ENCODE data around the gene GRID1.

GRID1 gene

DNA sequence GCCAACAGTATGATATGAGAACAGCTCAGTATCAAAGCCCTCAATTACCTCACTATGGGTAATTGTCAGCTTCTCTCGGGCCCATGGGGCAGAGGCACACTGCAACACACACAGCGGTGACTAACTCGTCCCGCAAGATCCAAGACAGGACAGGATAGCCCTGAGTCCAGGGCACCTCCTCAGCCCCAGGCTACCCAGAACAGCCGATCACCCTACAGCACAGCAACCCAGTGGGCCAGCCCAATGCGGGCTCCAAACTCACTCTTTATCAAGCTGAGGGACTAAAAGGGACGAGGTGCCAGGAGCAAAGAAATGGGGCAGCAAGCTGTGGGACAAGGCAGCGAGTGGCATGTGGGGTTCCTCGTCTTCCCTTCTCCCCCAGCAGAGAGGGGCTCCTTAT lies 765.1 kb downstream of the GRID1 start:
- in situ Hi-C loops (cut with MboI; ENCODE audit: low sequenced_read_pairs): no loop called here

DNA sequence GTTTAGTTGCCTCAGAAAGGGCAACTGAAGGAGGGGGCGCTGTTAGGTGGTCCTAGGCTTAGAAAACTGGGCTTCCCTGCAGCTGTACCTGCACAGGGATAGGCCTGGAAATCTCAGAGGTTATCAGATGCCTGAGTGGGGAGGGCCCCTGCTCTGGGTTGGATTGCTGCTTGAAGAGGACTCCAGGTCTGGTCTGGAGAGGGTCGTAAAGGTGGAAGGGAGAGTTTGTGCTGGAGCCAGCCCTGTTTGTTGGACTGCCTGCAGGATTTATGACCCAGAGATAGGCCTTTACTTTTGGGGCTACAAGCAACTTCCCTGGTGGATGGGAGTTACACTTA lies 765.9 kb downstream of the GRID1 start:
- in situ Hi-C loops (cut with MboI; ENCODE audit: low sequenced_read_pairs): no loop called here

DNA sequence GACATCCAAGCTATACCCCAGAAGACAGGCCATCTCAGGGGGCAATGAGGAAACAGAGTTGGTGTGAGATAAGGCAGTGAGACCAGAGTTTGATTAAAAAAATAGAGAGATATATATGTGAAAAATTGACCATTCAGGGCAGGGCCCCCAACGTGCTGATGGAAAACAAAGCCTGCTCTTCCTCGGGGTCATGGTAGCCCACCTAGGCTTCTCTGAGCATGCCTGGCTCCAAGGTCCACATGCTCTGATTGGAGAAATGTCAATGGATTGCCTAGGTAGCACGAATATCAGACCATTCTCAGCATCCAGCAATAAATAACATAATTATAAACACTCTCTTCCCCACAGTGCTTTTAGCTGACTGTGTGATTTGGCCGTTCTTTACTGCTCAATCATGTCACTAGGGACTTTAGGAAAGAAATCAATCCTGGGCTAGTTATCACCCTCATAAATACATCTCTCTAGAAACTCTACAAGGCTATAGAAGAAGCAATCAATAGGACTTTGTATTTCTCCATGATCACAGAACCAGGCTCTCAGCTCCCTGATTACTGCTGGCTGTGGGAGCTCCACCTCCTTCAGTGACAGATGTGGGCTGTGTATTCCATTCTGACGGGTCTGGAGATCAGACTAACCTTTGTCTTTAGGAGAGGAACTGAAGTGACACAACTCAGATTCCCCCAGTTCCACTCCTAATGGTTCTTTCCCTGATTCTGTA lies 766.4 kb downstream of the GRID1 start:
- in situ Hi-C loops (cut with MboI; ENCODE audit: low sequenced_read_pairs): no loop called here

DNA sequence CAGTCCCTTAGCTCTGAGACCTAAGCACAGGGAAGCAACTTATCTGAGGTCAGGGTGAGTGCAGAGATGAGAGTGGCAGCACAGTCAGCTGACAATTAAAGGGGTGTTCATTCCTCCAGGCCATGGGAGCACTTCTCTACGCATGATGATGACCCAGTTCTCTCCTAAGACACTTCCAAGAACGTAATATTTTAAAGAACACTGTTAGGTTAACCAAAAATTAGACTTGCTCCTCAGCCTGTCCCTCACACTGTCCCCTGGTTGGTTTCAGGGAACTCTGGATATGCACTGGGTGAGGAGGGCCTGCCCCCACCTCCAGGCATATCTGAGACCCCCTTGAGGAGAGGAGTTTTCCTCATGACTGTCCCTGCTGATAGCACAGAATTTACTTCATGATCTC lies 767.5 kb downstream of the GRID1 start:
- in situ Hi-C loops (cut with MboI; ENCODE audit: low sequenced_read_pairs): no loop called here

DNA sequence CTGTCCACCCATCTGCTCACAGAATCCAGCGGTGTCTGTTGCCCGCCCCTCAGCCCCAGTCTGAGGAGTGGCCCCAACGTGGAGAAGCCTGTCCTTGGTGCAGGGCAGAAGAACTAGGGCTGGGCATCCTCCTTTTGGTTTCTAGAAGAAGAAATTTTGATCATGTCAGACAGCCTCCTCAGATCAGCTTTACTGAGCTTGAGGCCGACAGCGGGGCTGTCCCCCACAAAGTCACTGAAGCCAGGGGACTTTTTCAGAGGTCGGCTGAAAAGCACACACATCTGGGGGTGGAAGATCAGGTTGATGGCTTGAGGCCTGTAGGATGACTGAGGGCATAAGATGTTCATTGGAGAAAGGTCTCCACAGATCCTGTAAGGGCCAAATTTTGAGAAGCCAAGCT lies 767.9 kb downstream of the GRID1 start:
- in situ Hi-C loops (cut with MboI; ENCODE audit: low sequenced_read_pairs): no loop called here

DNA sequence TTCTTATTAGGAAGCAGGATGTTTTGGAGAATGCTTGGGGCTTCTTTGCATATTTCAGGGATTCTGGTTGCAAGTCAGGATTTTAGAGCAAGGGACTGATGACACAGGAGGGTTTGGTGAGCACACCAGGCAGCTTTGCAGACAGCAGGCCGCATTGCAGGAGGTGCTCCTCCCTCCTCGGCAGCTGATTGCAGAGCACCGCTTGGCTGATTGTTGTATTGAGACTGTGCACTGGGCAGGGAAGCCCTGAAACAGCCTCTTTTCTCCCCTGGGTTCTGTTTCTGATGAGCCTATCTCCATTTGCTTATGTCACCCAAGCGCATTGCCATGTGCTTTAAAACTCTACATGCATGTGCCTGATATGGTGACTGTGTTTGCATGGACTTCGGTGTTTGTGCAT lies 769.6 kb downstream of the GRID1 start:
- in situ Hi-C loops (cut with MboI; ENCODE audit: low sequenced_read_pairs): no loop called here

DNA sequence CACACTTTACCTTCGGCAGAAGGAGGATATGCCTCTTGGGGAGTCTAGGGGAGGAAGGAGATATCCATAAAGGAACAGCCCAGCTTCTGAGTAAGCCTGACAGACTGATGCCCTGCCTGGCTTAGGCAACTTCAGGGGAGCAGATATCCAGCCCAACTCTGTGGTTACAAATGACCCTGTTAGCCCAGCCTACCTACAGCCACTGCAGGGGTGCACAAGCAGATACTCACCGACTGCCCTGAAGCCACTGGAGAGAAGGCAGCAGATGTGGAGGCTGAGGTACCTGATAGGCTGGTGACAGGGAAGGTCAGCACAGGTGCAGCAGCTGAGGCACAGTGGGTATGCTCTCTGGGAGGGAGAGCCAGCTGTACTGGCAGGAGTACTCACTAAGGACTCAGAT lies 770.2 kb downstream of the GRID1 start:
- in situ Hi-C loops (cut with MboI; ENCODE audit: low sequenced_read_pairs): no loop called here

DNA sequence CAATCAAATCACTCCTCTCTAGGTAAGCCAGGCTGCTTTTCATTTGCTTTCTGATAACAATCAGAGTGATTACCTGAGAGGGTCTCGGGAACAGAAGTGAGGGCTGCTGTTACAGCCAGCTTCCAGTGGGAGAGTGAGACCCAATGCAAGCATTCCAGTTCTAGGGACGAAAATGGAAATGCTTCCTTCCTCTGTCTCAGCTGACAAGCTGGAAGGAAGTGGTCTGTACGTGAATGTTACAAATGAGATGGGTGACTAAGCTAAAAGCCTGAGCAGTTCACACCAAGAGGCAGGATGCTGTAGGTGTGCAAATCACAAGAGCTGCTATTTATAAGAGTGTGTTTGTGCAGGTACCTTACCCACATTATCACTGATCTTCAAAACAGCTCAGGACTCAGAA lies 772.4 kb downstream of the GRID1 start:
- in situ Hi-C loops (cut with MboI; ENCODE audit: low sequenced_read_pairs): no loop called here

DNA sequence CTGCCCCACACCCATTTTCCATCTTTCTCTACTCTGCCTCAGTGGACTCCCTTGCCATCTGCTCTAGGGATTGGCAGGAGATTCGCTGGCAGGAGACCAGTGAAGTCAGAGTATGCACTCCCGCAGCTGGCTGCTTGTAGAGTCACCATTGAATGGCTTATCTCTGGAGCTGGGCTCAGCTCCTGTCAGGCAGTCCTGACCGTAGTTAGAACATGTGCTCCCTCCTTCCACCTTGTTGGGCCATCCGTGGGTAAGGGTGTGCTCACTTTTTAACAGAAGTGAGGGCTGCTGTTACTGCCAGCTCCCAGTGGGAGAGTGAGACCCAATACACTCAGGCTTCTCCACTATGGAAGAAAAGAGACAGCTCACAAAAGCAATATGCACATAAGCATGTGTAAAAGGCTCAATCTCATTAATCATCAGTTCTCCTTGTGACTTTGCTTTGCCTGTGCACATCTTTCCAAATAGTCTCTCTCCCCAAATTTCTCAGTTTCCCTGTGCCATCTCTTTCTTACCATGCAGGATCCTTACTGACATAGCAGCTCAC lies 773.3 kb downstream of the GRID1 start:
- in situ Hi-C loops (cut with MboI; ENCODE audit: low sequenced_read_pairs): no loop called here

DNA sequence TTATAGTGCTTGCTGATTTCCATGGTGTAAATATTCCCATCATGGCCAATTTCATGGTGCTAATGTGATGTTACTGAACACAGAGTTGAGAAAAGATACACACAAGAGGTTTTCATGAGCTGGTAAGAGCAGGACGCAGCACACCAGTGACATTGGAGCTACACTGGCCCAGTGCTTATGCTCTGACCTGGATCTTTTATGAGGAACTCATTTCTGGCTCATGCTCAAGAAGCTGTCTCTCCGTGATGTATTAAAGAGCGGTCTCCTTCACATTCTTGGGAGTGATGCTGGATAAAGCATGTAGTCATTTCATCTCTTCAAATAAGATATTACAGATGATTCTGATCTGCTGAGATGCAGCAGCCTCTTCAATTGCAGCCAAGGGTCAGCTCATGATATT lies 785.2 kb downstream of the GRID1 start:
- in situ Hi-C loops (cut with MboI; ENCODE audit: low sequenced_read_pairs): no loop called here

DNA sequence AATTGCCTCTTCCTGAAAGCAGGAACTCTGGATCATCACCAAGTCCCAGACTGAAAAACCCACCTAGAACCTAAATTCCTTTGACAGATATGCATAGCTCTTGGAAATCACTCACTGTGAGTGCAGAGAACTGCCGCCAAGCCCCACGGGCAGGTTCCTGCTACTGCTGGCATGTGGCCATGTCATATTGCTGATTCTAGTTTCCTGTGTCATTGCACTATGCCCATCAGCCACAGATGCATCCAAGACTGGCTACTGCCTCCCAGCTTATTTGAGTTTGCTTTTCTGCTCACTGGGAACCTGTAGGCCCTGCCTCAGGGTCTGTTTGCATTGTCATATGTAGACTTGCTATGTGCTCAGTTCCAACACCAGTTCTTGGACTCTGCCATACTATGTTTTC lies 786.0 kb downstream of the GRID1 start:
- in situ Hi-C loops (cut with MboI; ENCODE audit: low sequenced_read_pairs): no loop called here

DNA sequence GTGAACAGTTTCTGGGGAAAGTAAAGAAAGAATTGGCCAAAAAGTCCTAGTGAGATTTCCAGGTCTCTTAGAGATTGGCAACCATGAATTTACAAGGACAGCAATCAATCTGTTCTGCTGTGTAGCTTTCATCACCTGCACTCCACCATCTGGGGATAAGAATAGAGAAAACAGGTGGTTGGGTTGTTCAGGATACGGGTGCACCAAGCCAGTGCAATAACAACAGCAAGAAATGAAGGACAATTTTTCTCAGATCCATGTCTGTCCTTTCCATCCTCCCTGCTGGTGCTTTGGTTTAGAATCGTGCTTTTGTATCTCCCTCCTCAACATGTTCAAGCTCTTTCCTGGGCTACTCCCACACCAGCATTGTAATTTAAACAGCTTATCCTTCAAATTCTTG lies 787.7 kb downstream of the GRID1 start:
- in situ Hi-C loops (cut with MboI; ENCODE audit: low sequenced_read_pairs): no loop called here

DNA sequence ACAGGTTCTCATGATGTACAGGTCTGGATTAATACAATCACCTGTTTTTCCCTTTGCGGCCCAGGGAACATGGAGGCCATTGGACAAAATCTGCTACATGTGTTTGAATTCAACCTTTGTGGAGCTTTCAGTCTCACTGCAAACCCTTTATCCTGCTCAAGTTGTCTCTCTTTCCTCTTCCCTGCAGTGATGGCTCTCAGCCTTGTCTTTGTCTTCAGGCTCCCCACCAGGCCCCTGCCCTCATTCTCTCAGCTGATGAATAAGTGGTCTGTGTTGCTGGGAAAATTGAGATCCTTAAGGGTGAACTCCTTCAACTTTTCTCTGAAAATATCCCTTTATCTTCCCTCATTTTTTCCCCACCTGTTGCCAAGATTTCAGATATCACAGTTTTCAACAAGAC lies 791.2 kb downstream of the GRID1 start:
- in situ Hi-C loops (cut with MboI; ENCODE audit: low sequenced_read_pairs): no loop called here

DNA sequence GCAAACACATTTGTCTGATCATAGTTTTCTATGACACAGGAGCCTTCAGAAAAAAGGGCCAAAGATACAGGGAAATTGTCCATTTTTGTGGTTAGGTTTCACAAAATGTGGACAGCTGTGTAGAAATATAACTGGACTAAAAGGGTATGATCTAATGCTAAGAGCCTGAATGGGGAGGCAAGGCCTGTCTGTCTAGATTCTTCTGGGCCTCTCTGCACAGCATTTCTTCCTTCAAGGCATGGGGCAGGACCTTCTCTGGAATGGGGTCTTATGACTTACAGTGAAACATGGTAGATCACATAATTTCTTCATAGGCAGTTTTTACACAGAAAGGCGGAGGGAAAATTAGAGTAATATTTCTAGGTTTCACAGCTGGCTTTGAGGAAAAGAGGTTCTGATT lies 795.7 kb downstream of the GRID1 start:
- in situ Hi-C loops (cut with MboI; ENCODE audit: low sequenced_read_pairs): no loop called here

DNA sequence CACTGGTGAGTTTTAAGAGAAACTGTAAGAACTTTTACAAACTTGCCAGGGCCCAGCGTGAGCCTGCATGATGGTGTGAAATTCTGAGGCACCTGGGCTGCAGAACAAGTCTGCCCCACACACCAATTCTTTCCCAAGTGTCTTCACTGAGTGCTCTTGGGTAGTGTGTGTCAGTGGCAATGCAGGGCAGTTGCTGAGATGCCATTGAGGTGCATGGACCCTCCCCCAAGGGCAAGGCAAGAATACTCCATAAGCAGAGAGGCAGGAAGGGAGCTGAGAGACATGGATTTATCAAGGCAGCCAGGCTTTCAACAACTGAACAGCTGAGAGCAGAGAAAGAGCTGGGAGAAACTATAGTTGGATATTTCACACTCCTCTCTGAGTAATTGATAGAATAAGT lies 801.2 kb downstream of the GRID1 start:
- in situ Hi-C loops (cut with MboI; ENCODE audit: low sequenced_read_pairs): no loop called here

DNA sequence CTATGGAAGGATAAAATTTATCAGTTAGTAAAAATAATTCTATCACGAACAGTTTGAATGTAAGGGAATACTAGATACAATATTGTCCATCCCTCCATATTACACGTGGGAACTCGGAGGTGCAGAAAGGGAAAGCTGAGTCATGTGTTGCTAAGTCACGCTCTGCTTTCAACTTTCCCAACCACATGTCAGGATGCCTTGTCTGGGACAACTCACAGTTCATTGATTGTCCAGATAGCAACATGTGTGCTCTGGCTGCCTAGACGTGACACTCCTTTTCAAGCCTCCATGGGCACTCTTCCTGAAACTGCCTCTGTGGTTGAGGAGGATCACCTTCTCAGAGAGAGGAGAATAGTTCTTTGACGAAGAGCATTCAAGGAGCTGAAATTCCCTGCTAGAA lies 808.1 kb downstream of the GRID1 start:
- in situ Hi-C loops (cut with MboI; ENCODE audit: low sequenced_read_pairs): no loop called here

DNA sequence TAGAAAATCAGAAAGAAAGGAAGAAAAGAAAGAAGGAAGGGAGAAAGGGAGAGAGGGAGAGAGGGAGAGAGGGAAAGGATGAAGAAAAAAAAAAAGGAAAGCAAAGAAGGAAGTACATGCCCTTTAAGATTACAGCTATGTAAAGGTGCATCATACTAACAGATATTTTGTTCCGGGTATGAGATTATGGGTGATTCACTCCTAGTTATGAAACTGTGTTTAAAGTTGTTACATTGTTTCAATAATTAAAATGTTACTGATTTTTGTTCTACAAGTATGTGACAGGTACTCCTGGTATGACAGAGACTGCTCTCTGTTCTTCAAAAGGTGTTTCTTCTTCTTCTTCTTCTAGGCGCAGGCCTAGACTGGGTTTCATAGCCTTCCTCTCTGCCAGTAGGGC lies 808.9 kb downstream of the GRID1 start:
- in situ Hi-C loops (cut with MboI; ENCODE audit: low sequenced_read_pairs): no loop called here

DNA sequence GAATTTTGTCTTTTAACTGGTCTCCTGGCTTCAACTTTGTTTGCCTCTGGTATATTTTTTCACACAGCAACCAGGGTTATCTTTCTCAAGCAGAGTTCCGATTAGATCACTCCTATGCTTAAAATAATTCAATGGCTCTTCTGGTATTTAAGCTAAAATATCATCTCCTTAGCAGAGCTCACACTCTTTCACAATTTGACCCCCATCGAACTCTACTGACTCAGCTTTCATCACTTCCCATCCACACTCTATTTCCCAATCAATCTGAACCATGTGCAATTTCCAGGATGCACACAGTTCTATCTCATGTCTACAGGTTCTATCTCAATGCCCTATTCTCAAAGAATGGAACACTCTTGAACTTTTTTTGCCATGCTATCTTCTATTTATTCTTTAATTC lies 809.5 kb downstream of the GRID1 start:
- in situ Hi-C loops (cut with MboI; ENCODE audit: low sequenced_read_pairs): no loop called here

Data from hTERT RPE-1 (cell line).